GM19468 (cell line): ENCODE results near the gene CDC14A.

Experiments
- ATAC-seq: cut with Tn5 transposase; IDR thresholded peaks from one replicate; pipeline ENCODE4 v1.9.1; 2021; ENCODE audit warnings: mild to moderate bottlenecking, moderate library complexity, moderate number of reproducible peaks; ENCODE audit not compliant: unreplicated experiment; ENCODE audit errors: extremely low read depth

CDC14A gene

GRCh38 chr1:100565937-100566699 is 213.8 kb downstream of the CDC14A start:
- no peak for ATAC-seq

GRCh38 chr1:100567062-100567461 is 214.8 kb downstream of the CDC14A start:
- no peak for ATAC-seq
